ENCODE data around the gene SHROOM2.
"Not testable (repeated sequence)": the region's sequence is repeated elsewhere in the genome, so short reads cannot be mapped to it uniquely, and the experiment has no call there.

Gene SHROOM2

DNA sequence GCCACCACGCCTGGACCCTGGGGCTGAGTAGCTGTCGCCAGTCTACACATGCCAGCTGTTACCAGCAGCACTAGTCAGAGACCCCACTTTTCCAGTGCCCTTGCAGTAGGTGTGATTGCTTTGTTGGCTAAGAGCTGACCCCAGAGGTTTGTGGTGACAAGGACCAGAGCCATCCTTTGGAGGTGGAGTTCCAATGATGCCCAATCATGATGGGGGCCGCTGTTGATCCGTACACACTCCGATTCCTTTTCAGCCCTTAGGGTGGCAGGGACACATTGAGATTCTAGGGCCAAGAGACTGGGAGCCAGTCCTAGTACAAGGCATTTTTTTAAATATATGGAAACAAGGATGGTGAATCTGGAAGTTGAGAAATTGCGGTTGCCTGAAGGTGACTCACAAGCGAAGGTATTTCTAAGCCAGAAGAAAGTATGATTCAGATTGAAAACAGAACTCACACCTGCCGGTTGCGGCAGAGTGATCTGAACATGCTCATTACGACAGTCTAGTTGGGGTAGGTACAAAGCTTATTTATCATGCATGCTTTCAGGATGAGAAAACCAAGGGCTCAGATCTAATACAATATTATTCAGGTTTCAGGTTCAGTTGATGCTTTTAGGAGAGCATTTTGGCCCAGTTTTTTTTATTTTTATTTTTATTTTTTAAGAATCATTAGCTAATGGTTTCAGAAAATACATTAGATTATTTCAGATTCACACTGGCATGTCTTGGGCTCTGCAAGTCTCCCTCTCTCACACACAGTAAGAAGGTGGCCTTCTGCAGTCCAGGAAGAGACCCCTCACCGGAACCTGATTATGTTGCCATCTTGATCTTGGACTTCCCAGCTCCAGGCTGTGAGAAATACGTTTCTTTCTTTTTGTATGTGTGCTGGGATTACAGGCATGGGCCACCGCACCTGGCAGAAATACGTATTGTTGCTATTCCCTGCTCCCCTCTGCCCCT, 43.4 kb downstream of the SHROOM2 start:
- in situ Hi-C loops (cut with HindIII; ENCODE audit: low sequenced_read_pairs) = loop anchor here (5.0 kb wide), 1 partner anchor 82 kb away; no protein-coding TSS in a partner anchor

DNA sequence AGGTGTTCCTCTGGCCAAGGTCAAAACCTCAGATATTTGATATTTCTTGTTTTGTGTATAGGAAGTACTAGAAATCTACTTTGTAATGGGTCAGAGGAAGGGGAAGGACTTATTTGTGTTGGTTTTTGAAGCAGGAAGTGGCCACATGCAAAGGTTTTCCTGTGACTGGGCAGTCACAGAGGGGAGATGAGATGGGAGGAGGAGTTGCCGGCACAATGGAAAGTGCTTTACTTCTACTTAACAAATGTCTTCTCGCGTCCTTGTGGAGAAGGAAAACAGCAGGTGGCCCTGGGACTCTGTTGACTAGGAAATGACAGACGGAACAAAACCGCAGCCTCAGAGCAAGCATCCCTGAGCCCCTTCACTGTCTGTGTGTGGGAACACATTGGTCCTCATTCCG, 46.6 kb downstream of the SHROOM2 start:
- in situ Hi-C loops (cut with HindIII; ENCODE audit: low sequenced_read_pairs) = no loop called here

DNA sequence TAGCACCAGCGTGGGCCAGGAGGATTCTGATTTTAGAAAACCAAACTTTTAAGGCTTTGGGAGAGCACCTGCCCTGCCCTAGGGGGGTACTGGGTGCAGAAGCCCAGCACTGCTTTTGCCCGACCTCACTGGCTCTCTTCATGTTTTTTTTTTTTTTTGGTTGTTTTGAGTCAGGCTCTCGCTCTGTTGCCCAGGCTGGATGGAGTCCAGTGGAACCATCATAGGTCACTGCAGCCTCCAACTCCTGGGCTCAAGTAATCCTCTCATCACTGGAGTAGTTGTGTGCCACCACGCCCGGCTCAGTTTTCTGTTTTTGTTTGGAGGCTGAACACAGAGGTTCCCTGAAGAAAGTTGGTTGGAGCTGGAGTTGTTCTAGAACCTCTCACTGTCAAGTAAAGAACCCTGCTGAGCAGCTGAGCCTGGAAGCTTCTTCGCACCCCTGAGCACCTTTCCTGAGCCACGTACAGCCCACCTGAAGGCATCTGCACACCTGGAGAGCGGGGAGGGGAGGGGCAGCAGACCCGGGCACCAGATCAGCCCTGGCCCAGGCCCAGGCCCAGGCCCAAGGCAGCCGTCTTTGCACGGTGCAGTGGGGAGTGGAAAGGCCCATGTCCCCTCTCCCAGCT, 49.5 kb downstream of the SHROOM2 start:
- in situ Hi-C loops (cut with HindIII; ENCODE audit: low sequenced_read_pairs) = no loop called here

DNA sequence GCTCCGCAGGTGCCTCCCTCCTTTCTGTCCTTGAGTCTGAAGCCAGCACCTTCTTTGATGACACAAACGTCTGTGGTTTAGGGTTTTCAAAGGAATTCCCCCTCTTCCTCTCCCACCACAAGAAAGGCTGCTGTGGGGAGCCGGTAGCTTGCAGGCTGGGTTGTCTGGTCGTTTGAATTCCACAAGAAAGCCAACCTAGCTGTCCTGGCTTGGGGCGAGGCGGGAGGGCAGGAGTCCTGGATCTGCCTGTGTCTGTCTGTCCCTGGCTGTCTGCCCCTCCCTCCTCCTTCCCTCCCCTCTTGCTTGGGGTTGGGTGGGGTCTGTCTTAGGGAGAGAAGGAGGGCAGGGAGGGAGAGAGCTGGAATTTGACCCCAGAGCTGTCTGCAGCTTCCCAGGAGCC, 56.3 kb downstream of the SHROOM2 start:
- in situ Hi-C loops (cut with HindIII; ENCODE audit: low sequenced_read_pairs) = no loop called here

DNA sequence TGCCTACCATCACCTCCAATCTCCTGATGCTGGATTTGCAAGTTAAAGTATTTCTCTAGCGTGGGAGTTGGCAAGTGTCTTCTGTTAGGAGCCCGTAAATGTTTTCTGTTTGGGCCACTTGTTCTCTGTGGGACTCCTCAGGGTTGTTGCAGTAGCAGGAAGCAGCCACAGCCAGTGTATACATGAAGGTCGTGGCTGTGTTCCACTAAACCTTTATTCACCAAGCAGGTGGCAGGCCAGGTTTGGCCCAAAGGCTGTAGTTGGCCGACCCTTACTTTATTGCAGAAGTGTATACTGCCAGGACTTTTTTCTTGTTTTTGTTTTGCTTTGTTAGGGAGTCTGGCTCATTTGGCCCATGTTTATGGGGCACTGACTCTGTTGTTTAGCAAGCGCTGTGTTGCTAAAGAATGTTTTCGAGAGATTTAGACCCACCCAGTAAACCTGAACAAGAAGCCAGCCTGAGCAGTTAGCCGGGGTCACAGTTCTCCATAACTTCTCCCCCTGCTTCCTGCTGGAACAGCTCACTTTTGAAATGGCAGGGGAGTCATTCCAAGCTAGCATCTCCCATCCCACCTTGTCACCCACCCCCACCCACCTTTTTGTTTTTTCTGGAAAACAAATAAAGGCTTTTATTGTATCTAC, 58.8 kb downstream of the SHROOM2 start:
- in situ Hi-C loops (cut with HindIII; ENCODE audit: low sequenced_read_pairs) = no loop called here

DNA sequence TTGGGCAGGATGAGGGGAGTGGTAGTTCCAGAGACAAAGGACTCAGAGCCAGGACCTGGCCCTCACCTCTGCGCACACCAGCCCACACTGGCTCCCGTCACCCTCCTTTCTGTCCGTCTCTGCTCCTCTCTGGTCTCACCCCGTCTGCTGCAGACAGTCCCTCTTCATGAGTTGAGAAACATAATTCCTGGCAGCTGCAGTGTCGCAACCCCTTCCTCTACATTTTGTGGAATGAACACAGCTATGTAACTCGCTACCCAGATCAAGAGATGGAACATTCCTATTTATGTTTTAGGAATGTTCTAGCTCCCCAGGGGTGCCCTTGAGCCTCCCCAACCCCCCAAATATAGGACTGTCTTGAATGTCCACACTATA, 59.3 kb downstream of the SHROOM2 start:
- in situ Hi-C loops (cut with HindIII; ENCODE audit: low sequenced_read_pairs) = no loop called here

DNA sequence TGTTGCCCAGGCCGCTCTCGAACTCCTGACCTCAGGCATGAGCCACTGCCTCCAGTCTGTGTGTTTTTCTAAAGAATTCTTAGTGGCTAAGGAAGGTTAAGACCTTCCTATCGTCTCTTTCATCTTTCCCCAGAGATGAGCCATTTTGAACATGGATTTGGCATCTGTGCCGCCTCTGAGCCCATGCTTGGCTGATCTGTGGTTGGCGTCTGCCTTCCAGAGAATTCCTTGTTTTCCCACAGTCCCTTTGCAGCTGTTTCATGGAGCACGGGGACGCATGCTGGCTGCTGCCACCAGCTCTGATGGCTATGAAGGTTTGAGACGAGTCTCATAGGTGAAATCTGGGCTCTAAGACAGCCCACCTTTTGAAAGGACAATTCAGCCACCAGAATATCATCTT, 60.4 kb downstream of the SHROOM2 start:
- in situ Hi-C loops (cut with HindIII; ENCODE audit: low sequenced_read_pairs) = no loop called here

DNA sequence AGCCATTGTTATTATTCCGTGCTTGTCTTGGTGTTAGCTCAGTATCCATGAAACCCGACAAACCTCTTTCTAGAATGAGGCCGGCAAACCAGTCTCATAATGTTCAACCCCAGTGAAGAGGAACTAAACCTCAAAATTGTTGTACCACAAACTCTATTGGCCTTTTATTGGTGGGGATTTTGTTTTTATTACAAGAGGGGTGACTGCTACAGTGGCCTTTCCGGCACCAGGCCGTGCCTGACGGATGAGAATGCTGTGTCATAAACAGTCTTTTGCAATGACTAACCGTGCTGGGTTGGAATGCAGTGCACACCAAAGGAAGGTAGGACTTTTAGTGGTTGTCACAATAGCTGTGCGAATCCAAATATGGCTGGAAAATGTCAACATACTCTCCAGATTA, 60.8 kb downstream of the SHROOM2 start:
- in situ Hi-C loops (cut with HindIII; ENCODE audit: low sequenced_read_pairs) = no loop called here

DNA sequence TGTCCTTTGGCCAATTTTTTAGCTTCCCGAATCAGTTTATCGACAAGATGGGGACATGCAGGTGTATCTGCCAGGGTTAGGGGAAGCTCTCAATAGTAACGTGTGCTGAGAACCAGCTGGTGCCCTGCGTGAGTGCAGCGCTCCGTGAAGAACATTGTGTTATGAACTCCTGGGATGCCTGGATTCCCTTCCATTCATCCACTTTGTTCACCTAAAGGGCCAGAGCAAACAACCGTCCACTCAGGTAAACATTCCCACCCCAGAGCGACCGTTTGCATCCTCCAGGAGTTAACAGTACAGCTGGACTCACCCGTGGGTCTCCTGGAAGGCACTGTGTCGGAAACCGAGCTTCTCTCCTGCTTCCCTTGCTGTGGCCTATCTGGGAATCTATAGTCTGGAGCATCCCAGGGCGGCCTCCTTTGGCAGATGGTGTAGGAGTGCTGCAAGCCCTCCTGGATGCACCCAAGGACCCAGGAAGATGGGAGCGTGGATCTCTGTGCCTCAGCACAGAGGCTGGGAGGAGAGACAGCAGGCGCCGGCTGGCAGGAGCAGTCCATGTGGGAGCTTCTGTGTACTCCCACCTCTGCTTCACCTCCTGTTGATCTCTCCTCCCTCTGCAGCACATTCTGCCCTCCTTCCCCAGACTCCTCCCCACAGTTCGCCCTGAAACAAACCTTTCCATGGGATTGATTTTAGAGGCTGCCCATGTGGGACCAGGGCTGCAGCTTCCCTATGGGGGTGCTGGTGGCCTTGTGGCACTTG, 62.7 kb downstream of the SHROOM2 start:
- in situ Hi-C loops (cut with HindIII; ENCODE audit: low sequenced_read_pairs) = no loop called here

DNA sequence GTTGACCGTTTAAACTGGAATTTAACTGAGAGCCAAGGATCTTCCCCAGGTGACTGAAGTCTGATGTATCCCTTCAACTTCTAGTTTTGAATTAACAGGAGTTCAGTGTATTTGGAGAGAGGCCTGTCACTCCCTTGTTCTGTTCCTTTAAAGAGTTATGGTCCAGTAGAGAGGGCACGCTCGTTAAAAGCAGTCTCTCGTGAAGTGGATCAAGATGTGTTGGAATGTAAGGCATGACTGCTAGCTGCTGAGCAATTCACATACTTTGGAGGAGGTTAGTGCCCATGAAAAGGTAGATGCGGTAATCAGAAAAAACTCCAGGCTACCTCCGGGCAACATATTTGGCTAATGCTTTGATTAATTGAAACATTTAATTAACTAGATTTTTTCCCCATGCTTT, 65.7 kb downstream of the SHROOM2 start:
- in situ Hi-C loops (cut with HindIII; ENCODE audit: low sequenced_read_pairs) = loop anchor here (5.0 kb wide), 1 partner anchor 85 kb away; the partner anchor contains the start of gene GPR143

DNA sequence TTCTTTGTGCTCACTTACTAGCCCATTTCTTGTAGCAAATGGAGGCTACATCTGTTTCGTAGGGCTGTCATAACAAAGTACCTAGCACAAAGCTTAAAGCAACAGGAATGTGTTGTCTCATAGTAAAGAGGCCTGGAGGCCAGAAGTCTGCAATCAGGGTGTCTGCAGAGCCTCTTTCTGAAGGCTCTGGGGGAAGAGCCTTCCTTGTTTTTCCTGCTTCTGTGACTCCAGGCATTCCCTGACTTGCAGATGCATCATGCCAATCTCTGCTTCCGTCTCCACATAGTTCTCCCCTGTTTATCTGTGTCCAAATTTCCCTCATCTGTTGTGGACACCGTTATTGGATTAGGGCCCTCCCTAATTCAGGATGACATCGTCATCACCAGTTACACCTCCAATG, 67.1 kb downstream of the SHROOM2 start:
- in situ Hi-C loops (cut with HindIII; ENCODE audit: low sequenced_read_pairs) = loop anchor here (5.0 kb wide), 1 partner anchor 86 kb away; the partner anchor contains the start of gene GPR143

DNA sequence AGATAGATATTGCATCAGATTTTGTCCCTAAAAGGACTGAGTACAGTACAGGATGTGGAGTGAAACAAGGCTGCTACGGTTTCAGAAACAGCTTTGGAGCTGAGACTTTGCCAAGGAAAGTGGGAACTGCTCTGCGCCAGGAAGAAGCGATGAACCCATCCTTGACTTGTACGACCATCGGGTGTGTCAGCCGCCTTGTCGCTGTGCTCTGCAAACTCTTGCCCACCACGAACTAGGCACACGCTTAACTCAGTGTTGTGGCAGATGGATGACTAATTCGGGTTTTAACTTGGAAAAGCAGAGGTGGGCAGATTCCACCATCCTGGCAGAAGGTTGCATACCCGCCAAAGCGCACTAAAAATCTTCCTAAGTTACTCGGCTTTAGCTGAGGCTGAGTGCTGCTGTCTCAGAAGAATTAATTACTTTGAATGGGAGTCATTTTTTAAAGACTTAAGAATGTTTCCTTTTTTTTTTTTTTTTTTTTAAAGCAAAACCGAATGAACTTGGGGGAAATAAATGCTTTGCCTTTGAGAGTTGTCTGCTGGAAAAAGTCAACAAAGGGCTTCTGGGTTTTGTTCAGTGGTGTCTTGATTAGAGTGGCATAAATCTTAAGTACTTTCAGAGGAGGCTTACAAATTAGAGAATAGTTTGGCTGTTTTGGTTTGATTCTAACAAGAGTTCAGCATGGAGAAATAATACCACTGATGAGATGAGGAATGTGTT, 69.5 kb downstream of the SHROOM2 start:
- in situ Hi-C loops (cut with HindIII; ENCODE audit: low sequenced_read_pairs) = no loop called here

DNA sequence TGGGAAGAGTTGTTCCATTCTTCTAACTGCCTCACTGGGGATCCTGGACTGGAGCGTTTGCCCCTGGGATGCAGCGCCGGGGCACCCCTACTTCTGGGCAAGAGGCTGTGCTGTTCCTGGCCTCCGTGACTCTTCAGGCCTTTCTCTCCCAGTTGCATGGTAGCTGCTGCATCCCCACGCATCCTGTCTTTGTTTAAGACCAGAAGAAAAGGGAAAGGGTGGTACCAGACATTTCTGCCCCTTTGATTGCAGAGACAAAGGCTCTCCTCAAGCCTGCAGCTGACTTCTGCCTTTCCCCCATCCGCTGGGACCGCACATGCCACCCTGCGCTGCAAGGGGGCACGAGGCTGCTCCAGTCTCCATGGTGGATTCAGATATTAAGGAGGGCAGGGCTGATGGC, 70.4 kb downstream of the SHROOM2 start:
- in situ Hi-C loops (cut with HindIII; ENCODE audit: low sequenced_read_pairs) = no loop called here

DNA sequence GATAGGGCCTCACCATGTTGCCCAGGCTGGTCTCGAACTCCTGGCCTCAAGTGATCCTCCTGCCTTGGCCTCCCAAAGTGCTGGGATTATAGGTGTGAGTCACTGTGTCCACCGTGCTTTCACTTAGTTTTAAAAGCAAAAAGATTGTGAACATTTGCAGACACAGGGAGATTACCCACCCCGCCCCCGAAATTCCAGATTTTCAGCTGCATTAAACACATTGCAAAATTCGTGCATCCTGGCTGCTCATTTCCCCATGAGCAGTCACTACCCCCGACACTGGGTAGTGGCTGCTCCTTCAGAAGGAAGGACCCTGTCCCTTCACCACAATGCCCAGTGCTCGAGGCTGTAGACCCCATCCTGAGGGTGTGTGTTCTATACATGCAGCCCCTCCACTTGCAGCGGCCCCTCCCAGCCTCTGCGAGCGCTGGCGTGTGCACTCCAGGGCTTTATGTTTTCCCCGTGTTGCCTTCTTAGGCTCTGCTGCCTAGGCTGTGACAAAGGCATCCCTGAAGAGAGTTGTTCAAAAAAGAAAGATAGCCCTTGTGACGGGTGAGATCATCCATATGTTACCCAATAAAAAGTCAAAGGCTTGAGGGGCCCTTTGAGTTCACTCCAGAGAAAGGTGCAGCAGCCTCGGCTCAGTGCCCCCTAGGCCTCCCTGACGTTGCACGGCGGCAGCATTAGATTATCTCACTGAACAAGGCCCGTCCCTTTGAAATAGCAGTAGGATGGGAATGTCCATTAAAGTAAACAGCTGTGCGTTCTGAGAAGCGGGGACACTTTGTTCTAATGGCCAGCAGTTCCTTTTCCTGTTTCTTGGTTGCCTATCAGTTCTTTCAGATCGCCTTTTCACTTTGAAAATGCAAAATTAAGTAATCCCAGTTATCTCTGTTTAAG, 71.6 kb downstream of the SHROOM2 start:
- in situ Hi-C loops (cut with HindIII; ENCODE audit: low sequenced_read_pairs) = no loop called here

DNA sequence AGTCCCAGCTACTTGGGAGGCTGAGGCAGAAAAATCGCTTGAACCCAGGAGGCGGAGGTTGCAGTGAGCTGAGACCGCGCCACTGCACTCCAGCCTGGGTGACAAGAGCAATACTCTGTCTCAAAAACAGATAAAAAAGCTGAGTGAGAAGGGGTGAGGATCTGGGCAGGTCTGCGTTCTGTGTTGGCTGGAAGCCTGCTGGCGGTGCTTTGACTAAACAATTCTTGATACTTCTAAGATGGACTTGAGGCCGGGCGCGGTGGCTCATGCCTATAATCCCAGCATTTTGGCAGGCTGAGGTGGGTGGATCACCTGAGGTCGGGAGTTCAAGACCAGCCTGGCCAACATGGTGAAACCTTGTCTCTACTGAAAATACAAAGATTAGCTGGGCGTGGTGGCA, 72.5 kb downstream of the SHROOM2 start:
- in situ Hi-C loops (cut with HindIII; ENCODE audit: low sequenced_read_pairs) = not testable (repeated sequence)

DNA sequence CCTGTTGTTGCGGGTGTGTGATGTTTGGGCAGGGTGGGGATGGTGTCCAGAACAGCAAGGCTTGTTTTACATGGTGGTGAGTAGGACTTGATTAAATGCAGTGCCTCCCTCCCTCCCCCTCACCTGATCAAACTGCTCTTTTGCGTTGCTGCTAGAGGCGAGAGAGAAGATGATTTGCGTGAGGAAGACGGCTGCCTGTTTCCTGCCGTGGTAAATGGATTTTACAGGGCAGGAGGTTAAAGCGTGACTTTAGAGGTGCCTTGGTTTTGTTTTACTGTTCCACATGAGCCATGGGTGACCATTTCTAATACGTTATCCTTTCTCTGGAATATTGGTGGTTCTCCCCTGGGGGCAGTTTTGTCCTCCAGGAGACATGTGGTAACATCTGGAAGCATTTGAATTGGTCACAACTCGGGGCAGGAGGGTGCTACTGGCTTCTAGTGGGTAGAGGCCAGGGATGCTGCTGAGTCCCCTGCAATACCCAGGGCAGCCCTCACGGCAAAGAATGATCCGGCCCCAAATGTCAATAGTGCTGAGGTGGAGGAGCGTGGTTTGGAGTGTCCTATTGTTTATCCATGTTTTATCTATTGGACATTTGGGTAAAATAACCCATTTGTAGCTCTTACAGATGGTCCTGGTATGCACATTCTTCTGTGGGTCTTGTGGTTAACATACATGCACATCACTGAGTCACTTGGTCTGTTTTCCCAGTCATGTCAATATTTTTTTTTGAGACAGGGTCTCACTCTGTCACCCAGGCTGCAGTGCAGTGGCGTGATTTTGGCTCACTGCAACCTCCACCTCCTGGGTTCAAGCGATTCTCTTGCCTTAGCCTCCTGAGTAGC, 73.7 kb downstream of the SHROOM2 start:
- in situ Hi-C loops (cut with HindIII; ENCODE audit: low sequenced_read_pairs) = no loop called here

DNA sequence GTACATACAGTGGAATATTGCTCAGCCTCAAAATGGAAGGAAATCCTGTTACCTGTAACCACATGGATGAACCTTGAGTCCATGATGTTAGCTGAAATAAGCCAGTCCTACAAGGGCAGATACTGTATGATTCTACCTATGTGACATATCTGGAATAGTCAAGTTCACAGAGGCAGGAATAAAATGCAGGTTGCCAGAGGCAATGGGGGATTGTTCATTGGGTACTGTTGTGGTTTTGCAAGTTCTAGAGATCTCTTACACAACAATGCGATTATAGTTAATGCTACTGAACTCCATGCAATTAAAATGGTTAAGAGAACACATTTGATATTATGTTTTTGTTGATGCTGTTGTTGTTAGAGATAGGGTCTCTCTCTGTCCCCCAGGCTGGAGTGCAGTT, 74.6 kb downstream of the SHROOM2 start:
- in situ Hi-C loops (cut with HindIII; ENCODE audit: low sequenced_read_pairs) = no loop called here

DNA sequence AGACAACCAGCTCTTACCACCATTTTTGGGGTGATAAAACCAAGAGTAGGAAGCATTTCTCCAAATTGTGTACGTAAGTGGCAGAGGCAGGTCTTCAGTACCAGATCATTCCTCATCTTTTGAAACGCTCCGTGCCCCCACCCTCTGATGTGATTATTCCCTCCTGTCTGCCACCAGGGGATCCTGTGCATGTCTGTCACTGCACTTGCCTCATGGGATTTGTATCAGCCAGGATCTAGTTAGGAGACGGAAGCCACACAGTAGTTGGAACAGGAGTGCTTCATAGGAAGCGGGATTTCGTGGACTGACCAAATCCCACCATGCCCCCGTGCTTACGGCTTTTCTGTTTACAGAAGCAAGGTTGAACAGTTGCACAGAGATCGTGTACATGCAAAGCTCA, 75.5 kb downstream of the SHROOM2 start:
- in situ Hi-C loops (cut with HindIII; ENCODE audit: low sequenced_read_pairs) = no loop called here
